Measurements from ENCODE around the gene DCST2.
A peak's percentile ranks its signal among the peaks of the same experiment; 100 is the strongest.

DCST2 gene

DNA sequence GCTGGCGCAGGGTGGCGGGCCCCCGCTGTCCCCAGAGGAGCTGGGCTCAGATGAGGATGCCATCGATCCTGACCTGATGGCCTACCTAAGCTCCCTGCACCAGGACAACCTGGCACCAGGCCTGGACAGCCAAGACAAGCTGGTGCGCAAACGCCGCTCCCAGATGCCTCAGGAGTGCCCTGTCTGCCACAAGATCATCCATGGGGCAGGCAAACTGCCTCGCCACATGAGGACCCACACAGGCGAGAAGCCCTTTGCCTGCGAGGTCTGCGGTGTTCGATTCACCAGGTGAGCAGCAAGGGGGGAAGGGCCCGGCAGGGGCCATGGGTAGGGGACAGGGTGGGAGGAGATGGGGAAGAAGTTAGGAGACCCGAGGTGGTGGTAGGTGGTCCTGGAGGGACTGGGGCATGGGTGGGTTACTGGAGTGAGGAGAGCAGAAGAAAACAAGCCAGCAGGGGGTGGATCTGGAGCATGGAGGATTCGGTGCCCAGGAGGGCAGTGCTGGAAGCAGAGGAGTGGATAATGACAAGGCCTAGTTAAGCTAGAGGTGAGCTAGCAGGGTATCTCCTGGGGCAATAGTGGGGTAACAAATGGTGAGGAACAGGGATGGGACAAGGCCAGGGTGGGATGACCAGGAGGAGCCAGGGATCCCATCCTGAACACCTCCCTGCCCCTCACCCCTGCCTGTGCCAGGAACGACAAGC, 17.9 kb downstream of the DCST2 start:
- TF ChIP-seq, protein P1, sequence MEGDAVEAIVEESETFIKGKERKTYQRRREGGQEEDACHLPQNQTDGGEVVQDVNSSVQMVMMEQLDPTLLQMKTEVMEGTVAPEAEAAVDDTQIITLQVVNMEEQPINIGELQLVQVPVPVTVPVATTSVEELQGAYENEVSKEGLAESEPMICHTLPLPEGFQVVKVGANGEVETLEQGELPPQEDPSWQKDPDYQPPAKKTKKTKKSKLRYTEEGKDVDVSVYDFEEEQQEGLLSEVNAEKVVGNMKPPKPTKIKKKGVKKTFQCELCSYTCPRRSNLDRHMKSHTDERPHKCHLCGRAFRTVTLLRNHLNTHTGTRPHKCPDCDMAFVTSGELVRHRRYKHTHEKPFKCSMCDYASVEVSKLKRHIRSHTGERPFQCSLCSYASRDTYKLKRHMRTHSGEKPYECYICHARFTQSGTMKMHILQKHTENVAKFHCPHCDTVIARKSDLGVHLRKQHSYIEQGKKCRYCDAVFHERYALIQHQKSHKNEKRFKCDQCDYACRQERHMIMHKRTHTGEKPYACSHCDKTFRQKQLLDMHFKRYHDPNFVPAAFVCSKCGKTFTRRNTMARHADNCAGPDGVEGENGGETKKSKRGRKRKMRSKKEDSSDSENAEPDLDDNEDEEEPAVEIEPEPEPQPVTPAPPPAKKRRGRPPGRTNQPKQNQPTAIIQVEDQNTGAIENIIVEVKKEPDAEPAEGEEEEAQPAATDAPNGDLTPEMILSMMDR (IDR thresholded peaks at IDR 0.05; ENCODE audit: borderline replicate concordance, extremely low read depth, low read length, poor library complexity, severe bottlenecking), result no peak
- TF ChIP-seq EZH2 (IDR thresholded peaks at IDR 0.05; ENCODE audit: borderline replicate concordance, low read depth, low read length, severe bottlenecking), result no peak
- Histone ChIP-seq H3K4me1 (ENCODE audit: insufficient read depth, low read length) (peaks cover 13% of the 10 kb centered on the region), H4K20me1 (ENCODE audit: insufficient read depth, low read length) (peaks cover 66% of the 10 kb centered on the region), H2AFZ (ENCODE audit: low read depth, low read length) (no peak overlapping the region), H3K9ac (ENCODE audit: low read depth, low read length) (no peak overlapping the region), H3K36me3 (ENCODE audit: insufficient read depth, low read length) (no peaks in the 10 kb centered on the region), H3K27ac (ENCODE audit: low read length) (no peak overlapping the region), H3K4me3 (ENCODE audit: low read depth in 1 of 2, low read length in 2 of 2) (no peak overlapping the region), H3K9me3 (ENCODE audit: insufficient read depth, low read length, severe bottlenecking) (no peaks in the 10 kb centered on the region), H3K79me2 (ENCODE audit: insufficient read depth, low read length) (no peaks in the 10 kb centered on the region), H3K27me3 (ENCODE audit: insufficient read depth, low read length, poor library complexity) (peaks cover 30% of the 10 kb centered on the region), H3K4me2 (ENCODE audit: insufficient read depth, low read length) (no peak overlapping the region)
- DNase-seq (no peak), ATAC-seq (ENCODE audit: insufficient read depth, low read depth) (no peak)

DNA sequence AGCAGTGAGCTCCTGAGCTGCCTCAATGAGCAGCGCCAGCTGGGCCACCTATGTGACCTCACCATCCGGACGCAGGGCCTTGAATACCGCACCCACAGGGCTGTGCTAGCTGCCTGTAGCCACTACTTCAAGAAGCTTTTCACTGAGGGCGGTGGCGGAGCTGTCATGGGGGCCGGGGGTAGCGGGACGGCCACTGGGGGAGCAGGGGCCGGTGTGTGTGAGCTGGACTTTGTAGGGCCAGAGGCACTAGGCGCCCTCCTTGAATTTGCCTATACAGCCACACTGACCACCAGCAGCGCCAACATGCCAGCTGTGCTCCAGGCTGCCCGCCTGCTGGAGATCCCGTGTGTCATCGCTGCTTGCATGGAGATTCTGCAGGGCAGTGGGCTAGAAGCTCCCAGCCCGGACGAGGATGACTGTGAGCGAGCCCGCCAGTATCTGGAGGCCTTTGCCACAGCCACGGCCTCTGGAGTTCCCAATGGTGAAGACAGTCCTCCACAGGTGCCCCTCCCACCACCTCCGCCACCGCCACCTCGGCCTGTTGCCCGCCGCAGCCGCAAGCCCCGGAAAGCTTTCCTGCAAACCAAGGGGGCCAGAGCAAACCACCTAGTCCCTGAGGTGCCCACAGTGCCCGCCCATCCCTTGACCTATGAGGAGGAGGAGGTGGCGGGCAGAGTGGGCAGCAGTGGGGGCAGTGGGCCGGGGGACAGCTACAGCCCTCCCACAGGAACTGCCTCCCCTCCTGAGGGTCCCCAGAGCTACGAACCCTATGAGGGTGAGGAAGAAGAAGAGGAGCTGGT, 18.7 kb downstream of the DCST2 start:
- H3K9me3 ChIP-seq (ENCODE audit: insufficient read depth, low read length, severe bottlenecking), result no peaks in the 10 kb centered on the region
- no peak overlapping the region for H2AFZ ChIP-seq (ENCODE audit: low read depth, low read length)
- TF ChIP-seq EZH2 (IDR thresholded peaks at IDR 0.05; ENCODE audit: borderline replicate concordance, low read depth, low read length, severe bottlenecking), result no peak
- TF ChIP-seq, protein P1 (IDR thresholded peaks at IDR 0.05; ENCODE audit: borderline replicate concordance, extremely low read depth, low read length, poor library complexity, severe bottlenecking), result no peak
- no peak overlapping the region for H3K9ac ChIP-seq (ENCODE audit: low read depth, low read length)
- peaks cover 71% of the 10 kb centered on the region for H4K20me1 ChIP-seq (ENCODE audit: insufficient read depth, low read length)
- no peak overlapping the region for H3K4me3 ChIP-seq (ENCODE audit: low read depth in 1 of 2, low read length in 2 of 2)
- DNase-seq (no peak), ATAC-seq (ENCODE audit: insufficient read depth, low read depth) (no peak)
- H3K79me2 ChIP-seq (ENCODE audit: insufficient read depth, low read length), result no peaks in the 10 kb centered on the region
- H3K27ac ChIP-seq (ENCODE audit: low read length), result no peak overlapping the region
- peaks cover 29% of the 10 kb centered on the region for H3K27me3 ChIP-seq (ENCODE audit: insufficient read depth, low read length, poor library complexity)
- H3K36me3 ChIP-seq (ENCODE audit: insufficient read depth, low read length), result no peaks in the 10 kb centered on the region
- H3K4me1 ChIP-seq (ENCODE audit: insufficient read depth, low read length), result peaks cover 20% of the 10 kb centered on the region
- H3K4me2 ChIP-seq (ENCODE audit: insufficient read depth, low read length), result no peak overlapping the region

DNA sequence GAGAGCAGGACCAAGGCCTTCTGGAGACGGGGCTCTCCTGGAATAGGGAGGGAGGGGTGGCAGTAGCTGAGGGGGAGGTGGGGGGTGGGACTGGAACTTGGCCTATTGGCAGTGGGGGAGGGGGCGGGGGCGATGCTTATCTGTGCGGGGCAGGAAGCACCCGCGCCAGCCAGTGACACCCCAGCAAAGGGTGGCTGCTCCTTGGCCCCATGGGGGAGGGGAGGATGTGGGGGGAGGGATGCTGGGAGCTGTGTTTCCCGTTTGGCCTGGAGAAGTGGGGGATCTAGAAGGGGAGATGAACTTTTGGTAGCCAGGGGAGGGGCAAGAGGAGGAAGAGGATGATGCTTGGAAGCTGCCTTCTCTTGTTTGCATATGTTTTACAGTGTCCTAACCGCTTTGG, 19.9 kb downstream of the DCST2 start:
- no peak overlapping the region for H3K9ac ChIP-seq (ENCODE audit: low read depth, low read length)
- ATAC-seq (ENCODE audit: insufficient read depth, low read depth), result no peak

More for the DNA sequence above, 19.9 kb downstream of the DCST2 start:
- no peak overlapping the region for H3K27ac ChIP-seq (ENCODE audit: low read length)
- H3K4me3 ChIP-seq (ENCODE audit: low read depth in 1 of 2, low read length in 2 of 2), result no peak overlapping the region
- no peaks in the 10 kb centered on the region for H3K9me3 ChIP-seq (ENCODE audit: insufficient read depth, low read length, severe bottlenecking)
- no peak overlapping the region for H3K4me2 ChIP-seq (ENCODE audit: insufficient read depth, low read length)
- no peaks in the 10 kb centered on the region for H3K36me3 ChIP-seq (ENCODE audit: insufficient read depth, low read length)
- peaks cover 16% of the 10 kb centered on the region for H3K27me3 ChIP-seq (ENCODE audit: insufficient read depth, low read length, poor library complexity)
- peaks cover 20% of the 10 kb centered on the region for H3K4me1 ChIP-seq (ENCODE audit: insufficient read depth, low read length)
- H4K20me1 ChIP-seq (ENCODE audit: insufficient read depth, low read length), result peaks cover 64% of the 10 kb centered on the region
- peak; percentile 32 for DNase-seq
- TF ChIP-seq, protein P1 (IDR thresholded peaks at IDR 0.05; ENCODE audit: borderline replicate concordance, extremely low read depth, low read length, poor library complexity, severe bottlenecking), result no peak
- no peaks in the 10 kb centered on the region for H3K79me2 ChIP-seq (ENCODE audit: insufficient read depth, low read length)
- no peak overlapping the region for H2AFZ ChIP-seq (ENCODE audit: low read depth, low read length)
